GM12891 (cell line): Measurements from ENCODE around the gene UPK1B.
A peak's percentile ranks its signal among the peaks of the same experiment; 100 is the strongest.
"Not testable (repeated sequence)": the region's sequence is repeated elsewhere in the genome, so short reads cannot be mapped to it uniquely, and the experiment has no call there.

Experiments used
- DNase-seq: peaks from one replicate; pipeline ENCODE4 v3.0.0; 2011; ENCODE audit warnings: low spot score; ENCODE audit not compliant: insufficient read length
- FAIRE-seq: peaks from 2 replicates; lab custom pipeline; 2011; peaks lifted over from hg19 to GRCh38; lab: Jason Lieb, UNC
- PAX5 ChIP-seq: IDR thresholded peaks from 2 replicates; pipeline ENCODE4 v1.6.1; 2011; ENCODE audit warnings: low read length, moderate library complexity, mild to moderate bottlenecking; ENCODE audit not compliant: insufficient read depth, severe bottlenecking
- POLR2A ChIP-seq: IDR thresholded peaks from 2 replicates; pipeline ENCODE4 v1.6.1; 2011; ENCODE audit warnings: low read depth, low read length, control low read depth
- POLR2AphosphoS5 ChIP-seq: IDR thresholded peaks from 2 replicates; pipeline ENCODE4 v1.6.1; 2011; ENCODE audit warnings: low read depth, low read length, control low read depth
- POU2F2 ChIP-seq: IDR thresholded peaks from 2 replicates; pipeline ENCODE4 v1.6.1; 2011; ENCODE audit warnings: low read depth, mild to moderate bottlenecking, control low read depth, low read length, moderate library complexity
- SPI1 ChIP-seq: IDR thresholded peaks from 2 replicates; pipeline ENCODE4 v1.6.1; 2011; ENCODE audit warnings: low read depth, low read length, control low read depth
- TAF1 ChIP-seq: IDR thresholded peaks from 2 replicates; pipeline ENCODE4 v1.6.1; 2011; ENCODE audit warnings: low read depth, low read length, control low read depth

UPK1B gene

DNA sequence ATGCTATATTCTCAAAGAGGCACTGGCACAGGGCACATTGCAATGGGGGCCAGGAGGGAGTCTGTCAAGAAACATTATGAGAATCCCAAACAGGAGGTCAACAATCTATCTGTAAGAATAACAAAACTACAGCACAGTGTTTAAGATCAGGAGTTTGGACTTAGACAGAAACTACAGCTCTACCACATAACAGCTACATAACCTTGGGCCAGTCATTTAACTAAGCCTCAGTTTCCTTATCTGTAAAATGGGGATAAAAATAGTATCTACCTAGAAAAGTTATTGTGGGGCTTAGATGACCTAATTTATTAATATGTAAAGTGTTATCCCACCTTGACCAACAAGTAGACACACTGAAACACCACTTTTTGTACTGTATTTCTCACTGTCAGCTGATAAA lies 57.3 kb downstream of the UPK1B start:
- TF ChIP-seq POLR2A (no peak), POU2F2 (no peak), POLR2AphosphoS5 (no peak), SPI1 (no peak), TAF1 (no peak), PAX5 (no peak)
- DNase-seq (no peak), FAIRE-seq (no peak)

DNA sequence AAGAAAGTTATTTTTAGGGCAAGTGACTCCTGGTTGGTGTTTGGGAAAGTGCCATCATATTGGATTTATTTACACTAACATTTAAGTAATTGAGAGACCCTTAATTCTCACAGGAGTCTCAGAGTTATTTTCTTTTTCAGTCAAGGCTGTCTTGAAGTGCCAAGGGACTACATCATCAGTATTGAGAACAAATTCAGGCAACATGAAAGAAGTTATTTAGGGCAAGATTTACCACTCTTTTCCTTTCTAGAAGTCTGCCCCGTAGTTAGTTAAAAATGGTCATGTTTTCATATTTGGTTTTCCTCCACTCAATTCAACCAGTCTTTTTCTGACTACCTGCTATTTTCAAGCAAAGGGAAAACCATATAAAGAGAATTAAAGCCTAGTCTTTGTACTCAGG lies 61.2 kb downstream of the UPK1B start:
- TF ChIP-seq POLR2A, result no peak
- TF ChIP-seq POLR2AphosphoS5, result no peak
- TF ChIP-seq POU2F2, result no peak
- TF ChIP-seq PAX5, result no peak
- no peak for TF ChIP-seq SPI1
- no peak for TF ChIP-seq TAF1
- no peak for FAIRE-seq

DNA sequence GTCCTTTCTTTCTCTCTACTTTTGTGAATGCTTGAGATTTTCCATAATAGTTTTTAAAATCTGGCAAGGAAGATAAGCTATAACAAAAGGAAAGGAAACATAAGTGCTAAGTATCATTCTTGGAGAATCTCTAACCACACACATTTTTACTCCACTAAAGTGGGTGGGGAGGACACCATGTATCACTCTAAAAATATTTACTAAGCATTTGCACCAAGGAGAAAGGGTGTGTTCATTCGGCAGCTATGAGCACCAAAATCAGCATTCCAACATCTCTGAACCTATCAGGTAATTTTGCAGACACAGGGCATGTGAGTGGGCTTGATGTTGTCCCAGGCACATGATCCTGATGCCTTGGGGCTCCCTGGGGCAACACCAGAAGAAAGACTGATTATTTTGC lies 61.8 kb downstream of the UPK1B start:
- TF ChIP-seq POLR2A (no peak), SPI1 (no peak), POLR2AphosphoS5 (no peak), PAX5 (no peak), TAF1 (no peak), POU2F2 (no peak)
- FAIRE-seq, result no peak
- no peak for DNase-seq

More for the DNA sequence above, 61.2 kb downstream of the UPK1B start:
- no peak for DNase-seq

DNA sequence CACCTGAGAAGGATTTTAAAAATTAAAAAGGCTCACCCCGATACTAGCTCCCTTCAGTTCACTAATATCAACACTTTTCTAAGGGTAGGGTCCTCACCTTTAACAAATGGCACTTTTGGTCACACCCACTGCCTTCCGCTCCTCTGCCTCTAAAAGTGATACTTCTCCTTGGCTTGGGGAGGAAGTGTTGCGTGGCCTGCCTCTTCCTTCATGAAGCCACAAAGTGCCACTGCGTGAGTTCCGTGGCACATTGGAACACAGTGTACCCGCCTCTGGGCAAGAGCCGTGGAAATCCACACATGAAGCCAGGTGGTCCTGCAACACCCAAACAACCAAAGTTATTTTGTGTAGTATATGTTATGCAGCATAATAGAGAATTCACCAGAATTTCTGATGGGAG lies 63.4 kb downstream of the UPK1B start:
- FAIRE-seq, result peak; percentile 54

DNA sequence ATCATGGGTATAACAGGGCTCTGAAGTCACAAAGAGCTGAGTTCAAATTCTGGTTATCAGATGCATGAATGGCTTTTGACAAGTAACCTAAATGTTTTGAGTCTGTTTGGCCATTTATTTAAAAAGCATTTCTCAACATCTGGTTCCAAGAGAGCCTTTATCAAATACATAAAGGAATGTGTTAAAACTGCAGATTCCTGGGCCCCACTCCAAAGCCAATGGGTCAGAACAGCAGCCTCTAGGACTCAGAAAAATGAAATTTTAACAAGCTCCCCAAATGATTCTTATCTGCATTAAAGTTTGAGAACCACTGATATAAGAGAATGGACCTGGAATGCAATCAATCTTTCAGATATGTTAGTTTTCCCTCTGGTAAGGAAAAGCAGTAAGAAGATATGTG lies 63.9 kb downstream of the UPK1B start:
- DNase-seq, result no peak
- no peak for FAIRE-seq
- TF ChIP-seq POU2F2 (no peak), PAX5 (no peak), POLR2AphosphoS5 (no peak), TAF1 (no peak), POLR2A (no peak), SPI1 (no peak)

More for the DNA sequence above, 63.4 kb downstream of the UPK1B start:
- DNase-seq, result no peak
- TF ChIP-seq POU2F2 (no peak), TAF1 (no peak), PAX5 (no peak), POLR2AphosphoS5 (no peak), POLR2A (no peak), SPI1 (no peak)

DNA sequence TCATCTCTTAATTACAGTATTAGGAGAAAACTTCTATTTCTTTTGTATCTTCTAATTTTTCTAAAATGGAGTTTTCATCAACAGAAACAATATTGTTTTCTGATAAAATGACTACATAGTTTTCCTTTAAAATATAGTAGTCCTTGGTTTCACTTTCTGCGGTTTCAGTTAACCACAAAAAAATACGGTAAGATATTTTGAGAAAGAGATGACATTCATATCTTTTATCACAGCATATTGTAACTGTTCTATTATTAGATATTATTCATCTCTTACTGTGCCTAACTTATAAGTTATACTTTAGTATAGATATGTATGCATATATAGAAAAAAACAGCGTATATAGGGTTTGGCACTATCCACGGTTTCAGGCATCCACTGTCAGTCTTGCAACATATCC lies 65.0 kb downstream of the UPK1B start:
- TF ChIP-seq POLR2AphosphoS5, result no peak
- TF ChIP-seq PAX5, result no peak
- TF ChIP-seq POU2F2, result no peak
- TF ChIP-seq POLR2A, result no peak
- no peak for TF ChIP-seq SPI1
- no peak for TF ChIP-seq TAF1
- no peak for DNase-seq
- no peak for FAIRE-seq

DNA sequence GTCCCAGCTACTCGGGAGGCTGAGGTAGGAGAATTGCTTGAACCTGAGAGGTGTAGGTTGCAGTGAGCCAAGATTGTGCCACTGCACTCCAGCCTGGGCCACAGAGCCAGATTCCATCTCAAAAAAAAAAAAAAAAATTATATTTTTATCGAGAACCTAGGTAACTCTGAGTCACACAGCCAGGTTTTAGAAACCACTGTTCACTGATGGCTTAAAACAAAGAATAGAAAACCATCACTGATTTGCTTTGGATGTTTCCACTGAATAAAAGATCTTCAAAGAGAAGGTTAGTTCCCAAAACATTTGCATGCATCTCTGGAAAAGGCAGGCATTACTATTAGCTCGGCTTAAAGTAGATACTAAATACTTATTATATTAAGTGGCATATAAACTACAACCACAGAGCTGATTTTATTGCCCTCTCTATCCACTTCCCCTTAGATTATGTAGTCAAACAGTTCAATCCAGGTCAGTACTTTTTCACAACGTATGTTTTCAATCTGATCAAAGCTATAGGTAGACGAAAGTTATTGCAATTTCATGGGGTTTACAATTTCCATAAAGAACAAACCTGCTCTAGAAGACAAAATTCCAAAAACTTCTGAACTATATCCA lies 65.9 kb downstream of the UPK1B start:
- FAIRE-seq, result no peak
- DNase-seq, result no peak
- no peak for TF ChIP-seq TAF1
- no peak for TF ChIP-seq POLR2A
- peak; percentile 60 for TF ChIP-seq SPI1

DNA sequence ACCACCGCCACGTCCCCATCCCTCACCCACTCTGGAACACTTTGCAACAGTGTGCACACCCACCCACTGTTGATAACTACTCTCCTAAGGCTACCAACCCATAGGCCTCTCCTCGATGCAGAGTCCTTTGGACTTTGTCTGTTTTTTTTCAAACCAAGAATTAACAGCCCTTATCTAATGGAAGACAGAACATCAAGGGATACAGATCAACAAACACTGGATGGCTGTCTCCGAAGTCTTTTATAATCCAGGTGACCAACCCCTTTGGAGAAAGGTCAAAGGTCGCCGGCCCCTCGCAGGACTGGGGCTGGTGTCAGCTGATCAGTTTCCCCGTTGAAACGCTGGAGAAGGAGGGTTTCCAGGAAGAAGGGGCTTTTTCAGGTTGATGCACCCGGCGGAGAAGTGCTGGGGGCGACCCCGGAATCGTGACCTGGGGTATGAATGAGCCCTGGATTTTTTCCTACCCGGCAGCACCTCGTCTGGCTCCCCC lies 66.7 kb downstream of the UPK1B start:
- FAIRE-seq (no peak), DNase-seq (no peak)
- TF ChIP-seq TAF1 (no peak), POLR2A (no peak), POU2F2 (no peak), SPI1 (no peak), POLR2AphosphoS5 (no peak), PAX5 (no peak)

DNA sequence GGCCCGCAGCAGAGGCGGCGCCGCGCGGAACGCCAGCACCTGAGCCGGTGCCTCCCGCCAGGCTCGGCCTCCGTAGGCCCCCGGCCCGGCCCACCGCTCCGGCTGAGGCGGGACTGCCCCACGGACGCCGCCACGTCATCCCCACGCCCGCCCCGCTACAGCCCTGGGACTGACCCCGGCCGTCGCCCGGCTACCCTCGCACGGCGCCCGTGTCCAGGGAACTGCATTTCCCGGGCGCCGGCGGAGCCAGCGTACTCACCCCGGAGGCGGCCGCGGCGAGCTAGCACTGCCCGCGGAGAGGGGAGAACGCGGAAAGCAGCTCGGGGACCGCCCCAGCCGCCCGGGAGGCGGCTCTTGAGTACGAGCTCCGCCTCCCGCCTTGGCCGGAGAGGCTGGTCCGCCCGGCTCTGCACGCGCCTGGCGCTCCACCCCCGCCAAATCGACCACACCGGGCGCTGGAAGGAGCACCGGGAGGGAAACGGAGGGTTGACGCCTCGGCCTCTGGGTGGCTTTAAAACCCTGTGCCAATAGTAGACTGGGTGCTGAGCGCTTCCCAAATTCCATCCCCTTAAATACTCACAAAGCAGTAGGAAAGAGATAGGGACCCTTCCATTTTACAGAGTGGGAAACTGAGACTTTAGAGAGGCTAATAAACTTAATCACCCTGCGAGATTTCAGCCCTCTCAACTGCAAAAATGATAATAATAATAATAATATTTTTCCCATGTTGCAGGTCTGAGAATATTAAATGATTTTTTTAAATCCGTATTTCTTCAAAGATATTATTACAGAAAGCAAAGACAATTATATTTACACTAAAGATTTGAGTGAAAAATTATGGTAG lies 67.4 kb downstream of the UPK1B start, which contains the start of gene B4GALT4:
TSS of gene B4GALT4 (minus strand) at position 288 of the 844 bp plus-strand sequence. CDS start 10,779 bp downstream, outside the sequence.
- FAIRE-seq, result peak; percentile 93

DNA sequence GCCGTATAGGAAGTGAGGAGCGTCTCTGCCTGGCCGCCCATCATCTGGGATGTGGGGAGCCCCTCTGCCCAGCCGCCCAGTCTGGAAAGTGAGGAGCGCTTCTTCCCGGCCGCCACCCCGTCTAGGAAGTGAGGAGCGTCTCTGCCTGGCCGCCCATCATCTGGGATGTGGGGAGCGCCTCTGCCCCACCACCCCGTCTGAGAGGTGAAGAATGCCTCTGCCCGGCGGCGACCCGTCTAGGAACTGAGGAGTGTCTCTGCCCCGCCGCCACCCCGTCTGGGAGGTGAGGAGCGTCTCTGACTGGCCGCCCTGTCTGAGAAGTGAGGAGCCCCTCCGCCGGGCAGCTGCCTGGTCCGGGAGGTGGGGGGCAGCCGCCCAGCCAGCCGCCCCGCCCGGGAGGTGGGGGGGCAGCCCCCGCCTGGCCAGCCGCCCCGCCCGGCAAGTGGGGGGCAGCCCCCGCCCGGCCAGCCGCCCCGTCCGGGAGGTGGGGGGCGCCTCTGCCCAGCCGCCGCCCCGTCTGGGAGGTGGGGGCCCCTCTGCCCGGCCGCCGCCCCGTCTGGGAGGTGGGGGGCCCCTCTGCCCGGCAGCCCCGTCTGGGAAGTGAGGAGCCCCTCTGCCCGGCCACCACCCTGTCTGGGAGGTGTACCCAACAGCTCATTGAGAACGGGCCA lies 69.1 kb downstream of the UPK1B start:
- DNase-seq, FAIRE-seq: not testable (repeated sequence)

More for the DNA sequence above, 67.4 kb downstream of the UPK1B start, which contains the start of gene B4GALT4:
- peak; percentile 72 for TF ChIP-seq POLR2A
- TF ChIP-seq POLR2AphosphoS5, result peak; percentile 79
- no peak for TF ChIP-seq SPI1
- TF ChIP-seq POU2F2, result no peak
- peak; percentile 54; the same call in 1 of the 2 replicates for TF ChIP-seq TAF1
- TF ChIP-seq PAX5, result no peak
- DNase-seq, result peak; percentile 75

DNA sequence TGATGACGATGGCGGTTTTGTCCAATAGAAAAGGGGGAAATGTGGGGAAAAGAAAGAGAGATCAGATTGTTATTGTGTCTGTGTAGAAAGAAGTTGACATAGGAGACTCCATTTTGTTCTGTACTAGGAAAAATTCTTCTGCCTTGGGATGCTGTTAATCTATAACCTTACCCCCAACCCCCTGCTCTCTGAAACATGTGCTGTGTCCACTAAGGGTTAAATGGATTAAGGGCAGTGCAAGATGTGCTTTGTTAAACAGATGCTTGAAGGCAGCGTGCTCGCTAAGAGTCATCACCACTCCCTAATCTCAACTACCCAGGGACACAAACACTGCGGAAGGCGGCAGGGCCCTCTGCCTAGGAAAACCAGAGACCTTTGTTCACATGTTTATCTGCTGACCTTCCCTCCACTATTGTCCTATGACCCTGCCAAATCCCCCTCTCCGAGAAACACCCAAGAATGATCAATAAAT lies 69.7 kb downstream of the UPK1B start:
- not testable (repeated sequence) for DNase-seq, FAIRE-seq
